NCI-H226 (cell line): ENCODE results near the gene ZNF710.

Source experiments
- DNase-seq: peaks from one replicate; pipeline ENCODE4 v3.0.0-alpha.2; 2015

Gene ZNF710

GRCh38 chr15:90042356-90042755, 41.2 kb downstream of the ZNF710 start:
- no peak for DNase-seq

- DNase-seq, result no peak
These were observed 41.8 kb downstream of the ZNF710 start for GRCh38 chr15:90042766-90043529.

GRCh38 chr15:90043530-90044010, 42.4 kb downstream of the ZNF710 start:
- no peak for DNase-seq

GRCh38 chr15:90044191-90044590, 43.1 kb downstream of the ZNF710 start:
- DNase-seq, result no peak

- DNase-seq, result no peak
These were observed 43.8 kb downstream of the ZNF710 start for GRCh38 chr15:90044916-90045371.

GRCh38 chr15:90046289-90046688, 45.2 kb downstream of the ZNF710 start:
- no peak for DNase-seq

GRCh38 chr15:90046911-90047392, 45.8 kb downstream of the ZNF710 start:
- no peak for DNase-seq

GRCh38 chr15:90047956-90048575, 46.9 kb downstream of the ZNF710 start:
- DNase-seq, result no peak

- no peak for DNase-seq
These were observed 47.9 kb downstream of the ZNF710 start for GRCh38 chr15:90049030-90049429.

- DNase-seq, result no peak
These were observed 48.8 kb downstream of the ZNF710 start for GRCh38 chr15:90049666-90050604.

GRCh38 chr15:90051874-90052273, 50.8 kb downstream of the ZNF710 start:
- no peak for DNase-seq

GRCh38 chr15:90053685-90054466, 52.8 kb downstream of the ZNF710 start:
- DNase-seq, result no peak

GRCh38 chr15:90054618-90055097, 53.5 kb downstream of the ZNF710 start:
- DNase-seq, result no peak

- DNase-seq, result no peak
These were observed 54.1 kb downstream of the ZNF710 start for GRCh38 chr15:90055182-90055581.

GRCh38 chr15:90056529-90056928, 55.4 kb downstream of the ZNF710 start:
- no peak for DNase-seq

GRCh38 chr15:90058308-90058707, 57.2 kb downstream of the ZNF710 start:
- no peak for DNase-seq

GRCh38 chr15:90058775-90059174, 57.7 kb downstream of the ZNF710 start:
- no peak for DNase-seq

GRCh38 chr15:90059208-90059985, 58.3 kb downstream of the ZNF710 start:
- DNase-seq, result no peak

- no peak for DNase-seq
These were observed 59.7 kb downstream of the ZNF710 start for GRCh38 chr15:90060797-90061196.

GRCh38 chr15:90062023-90062442, 60.9 kb downstream of the ZNF710 start:
- no peak for DNase-seq

- no peak for DNase-seq
These were observed 61.4 kb downstream of the ZNF710 start for GRCh38 chr15:90062462-90062932.
